Fibroblast of upper back skin (primary cell): ENCODE measurements around the gene CCR7.
A peak's percentile ranks its signal among the peaks of the same experiment; 100 is the strongest.

Experiments
- DNase-seq: peaks from one replicate; pipeline ENCODE4 v3.0.0-alpha.2; 2013

CCR7 gene

GRCh38 chr17:40511667-40512220, 53.5 kb downstream of the CCR7 start:
- no peak for DNase-seq

GRCh38 chr17:40511136-40511535, 54.1 kb downstream of the CCR7 start:
- DNase-seq = peak; percentile 34

GRCh38 chr17:40510328-40510648, 55.0 kb downstream of the CCR7 start:
- peak; percentile 69 for DNase-seq

- no peak for DNase-seq
Observed at GRCh38 chr17:40509626-40510327, 55.5 kb downstream of the CCR7 start.

- no peak for DNase-seq
Observed at GRCh38 chr17:40506786-40507185, 58.5 kb downstream of the CCR7 start.
